Smooth muscle cell (in vitro differentiated cells): ENCODE data around the gene EFCAB12. TPM values are rescaled to one million over a fixed set of nuclear protein-coding genes. Genes with fewer than 3 reads are reported as not detected.

Experiments used
- DNase-seq: peaks from one replicate; lab custom pipeline; 2025; ENCODE audit not compliant: unreplicated experiment; lab: John Stamatoyannopoulos, UW
- H2AFZ ChIP-seq: fragments of 200-600 bp; sonication (generic); 2 replicates; pipeline ENCODE4 v1.6.0; 2016; ENCODE audit warnings: antibody characterized with exemption, low read depth, mild to moderate bottlenecking
- H3F3A ChIP-seq: fragments of 200-600 bp; sonication (generic); 2 replicates; pipeline ENCODE4 v1.6.0; 2017; ENCODE audit warnings: antibody characterized with exemption, low read depth
- H3K27ac ChIP-seq: fragments of 200-600 bp; sonication (generic); 2 replicates; pipeline ENCODE4 v1.5.1; 2016; ENCODE audit warnings: low read depth, mild to moderate bottlenecking
- H3K27me3 ChIP-seq: fragments of 200-600 bp; sonication (generic); 2 replicates; pipeline ENCODE4 v1.6.1; 2016; ENCODE audit warnings: low read depth, mild to moderate bottlenecking
- H3K36me3 ChIP-seq: fragments of 200-600 bp; sonication (generic); 2 replicates; pipeline ENCODE4 v1.5.1; 2016; ENCODE audit warnings: low read depth
- H3K4me1 ChIP-seq: fragments of 200-600 bp; sonication (generic); 2 replicates; pipeline ENCODE4 v1.5.1; 2016; ENCODE audit warnings: low read depth
- H3K4me2 ChIP-seq: fragments of 200-600 bp; sonication (generic); 2 replicates; pipeline ENCODE4 v1.6.0; 2016; ENCODE audit warnings: mild to moderate bottlenecking
- H3K4me3 ChIP-seq: fragments of 200-600 bp; sonication (generic); 2 replicates; pipeline ENCODE4 v1.5.1; 2016; ENCODE audit warnings: mild to moderate bottlenecking
- H3K79me2 ChIP-seq: fragments of 200-600 bp; sonication (generic); 2 replicates; pipeline ENCODE4 v1.6.0; 2016; ENCODE audit warnings: low read depth, mild to moderate bottlenecking
- H3K9ac ChIP-seq: fragments of 200-600 bp; sonication (generic); 2 replicates; pipeline ENCODE4 v1.6.0; 2016; ENCODE audit warnings: low read depth
- H3K9me3 ChIP-seq: fragments of 200-600 bp; sonication (generic); replicated peaks from 2 replicates; pipeline ENCODE4 v1.5.1; 2016; ENCODE audit warnings: low read depth
- H4K20me1 ChIP-seq: fragments of 200-600 bp; sonication (generic); 2 replicates; pipeline ENCODE4 v1.6.0; 2016; ENCODE audit warnings: low read depth
- CTCF ChIP-seq: fragments of 200-600 bp; sonication (generic); IDR thresholded peaks from 2 replicates; pipeline ENCODE4 v1.5.1; 2017; ENCODE audit warnings: borderline replicate concordance, mild to moderate bottlenecking, antibody characterized with exemption; ENCODE audit not compliant: insufficient read depth, poor library complexity, severe bottlenecking
- WGBS: methylation state at CpG from one replicate; pipeline ENCODE4 v1.1.7; 2016; ENCODE audit warnings: low lambda C conversion rate; 5-methylcytosine and 5-hydroxymethylcytosine counted together
- polyA plus RNA-seq: library from polyadenylated mRNA; unstranded; fragments of >200 nt; fragmentation: Nextera tagmentation; extraction: Ambion mirVana; gene quantifications from 2 replicates; pipeline ENCODE4 v1.2.1, GENCODE V29; 2016
- total RNA-seq: library from RNA; depleted of rRNA; stranded (reverse); fragments of >200 nt; gene quantifications from 2 replicates; pipeline ENCODE4 v1.2.3, GENCODE V29; 2014

EFCAB12 gene
- total and polyA plus RNA-seq, 2 experiments from 2014 or later, result 0.09 TPM; not detected in 1

GRCh38 chr3:129432671-129433070 lies 4.2 kb upstream of the EFCAB12 start:
- H3K4me1 ChIP-seq, result peaks cover 8% of the 10 kb centered on the region
- H3K4me2 ChIP-seq, result no peak overlapping the region
- no peaks in the 10 kb centered on the region for H3K9me3 ChIP-seq
- TF ChIP-seq CTCF, result no peak
- no peak overlapping the region for H3K27ac ChIP-seq
- H3K36me3 ChIP-seq, result peaks cover 13% of the 10 kb centered on the region
- peaks cover 3% of the 10 kb centered on the region for H3F3A ChIP-seq
- H3K4me3 ChIP-seq, result no peak overlapping the region
- H3K79me2 ChIP-seq, result peaks cover 16% of the 10 kb centered on the region
- no peaks in the 10 kb centered on the region for H3K27me3 ChIP-seq
- no peak overlapping the region for H3K9ac ChIP-seq
- H4K20me1 ChIP-seq, result peaks cover 3% of the 10 kb centered on the region
- no peak for DNase-seq
- H2AFZ ChIP-seq, result no peak overlapping the region

GRCh38 chr3:129432036-129432435 lies 3.6 kb upstream of the EFCAB12 start:
- Histone ChIP-seq H3K4me1 (peaks cover 8% of the 10 kb centered on the region), H4K20me1 (peaks cover 3% of the 10 kb centered on the region), H3K27me3 (no peaks in the 10 kb centered on the region), H2AFZ (no peak overlapping the region), H3K36me3 (peaks cover 13% of the 10 kb centered on the region), H3F3A (peaks cover 3% of the 10 kb centered on the region), H3K27ac (no peak overlapping the region), H3K4me2 (no peak overlapping the region), H3K9ac (no peak overlapping the region), H3K9me3 (no peaks in the 10 kb centered on the region), H3K79me2 (peaks cover 10% of the 10 kb centered on the region), H3K4me3 (no peak overlapping the region)
- no peak for TF ChIP-seq CTCF
- WGBS, result 68% methylated on average over 7 of the region's 7 CpGs
- no peak for DNase-seq

GRCh38 chr3:129429602-129430001 lies 1.2 kb upstream of the EFCAB12 start:
- Histone ChIP-seq H3K4me3 (no peak overlapping the region), H3K9me3 (no peaks in the 10 kb centered on the region), H3K27me3 (no peaks in the 10 kb centered on the region), H3K79me2 (no peaks in the 10 kb centered on the region), H2AFZ (no peak overlapping the region), H3F3A (peaks cover 3% of the 10 kb centered on the region), H3K9ac (no peak overlapping the region), H3K4me1 (peaks cover 8% of the 10 kb centered on the region), H3K36me3 (peaks cover 4% of the 10 kb centered on the region), H3K4me2 (no peak overlapping the region), H4K20me1 (peaks cover 3% of the 10 kb centered on the region), H3K27ac (peak overlapping the region; percentile 78)
- no peak for TF ChIP-seq CTCF
- DNase-seq, result no peak
- 81% methylated on average over 4 of the region's 4 CpGs for WGBS

- Histone ChIP-seq H4K20me1 (peaks cover 2% of the 10 kb centered on the region), H3F3A (peaks cover 3% of the 10 kb centered on the region), H3K4me1 (peaks cover 8% of the 10 kb centered on the region), H3K36me3 (peaks cover 4% of the 10 kb centered on the region), H2AFZ (peak overlapping the region; percentile 52), H3K79me2 (no peaks in the 10 kb centered on the region), H3K27me3 (no peaks in the 10 kb centered on the region), H3K9me3 (no peaks in the 10 kb centered on the region), H3K4me2 (peak overlapping the region; percentile 86), H3K9ac (peak overlapping the region; percentile 66), H3K27ac (peak overlapping the region; percentile 78), H3K4me3 (peak overlapping the region; percentile 50)
- no peak for DNase-seq
- WGBS, result 80% methylated on average over 3 of the region's 3 CpGs
- no peak for TF ChIP-seq CTCF
These were observed 630 bp upstream of the EFCAB12 start for GRCh38 chr3:129429080-129429451.
